ENCODE data around the gene TSGA10IP.

TSGA10IP gene

GRCh38 chr11:66008468-66009101, 63.3 kb downstream of the TSGA10IP start:
- peak; percentile 45 for DNase-seq
